ENCODE measurements around the gene BMPR1B.

BMPR1B gene

DNA sequence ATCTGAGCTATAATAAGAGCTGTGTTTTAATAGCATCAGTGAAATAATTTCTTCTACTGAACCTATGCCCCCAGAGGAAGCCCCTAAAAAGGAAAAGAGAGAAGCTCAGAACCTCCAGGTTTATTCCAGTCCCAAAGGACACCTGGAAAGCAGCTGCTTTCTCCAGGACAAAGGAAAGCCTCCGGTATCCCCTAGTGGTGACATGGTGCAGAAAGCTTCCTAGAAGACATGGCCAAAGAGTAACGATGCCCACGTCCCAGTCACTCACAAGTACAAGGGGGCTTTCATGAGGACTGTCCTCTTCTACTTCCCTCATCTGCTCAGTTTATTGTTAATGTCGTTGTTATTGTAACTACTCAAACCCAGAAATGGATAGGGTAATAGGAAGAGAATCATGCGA, 447.1 kb downstream of the BMPR1B start:
- POLR2A ChIA-PET, result no interaction called here
- TF ChIP-seq ZNF654 (tag by site-specific recombination; IDR thresholded peaks at IDR 0.05; ENCODE audit: low read depth), result peak; percentile 5; the same call in 1 of the 2 replicates
- TF ChIP-seq, protein P1, sequence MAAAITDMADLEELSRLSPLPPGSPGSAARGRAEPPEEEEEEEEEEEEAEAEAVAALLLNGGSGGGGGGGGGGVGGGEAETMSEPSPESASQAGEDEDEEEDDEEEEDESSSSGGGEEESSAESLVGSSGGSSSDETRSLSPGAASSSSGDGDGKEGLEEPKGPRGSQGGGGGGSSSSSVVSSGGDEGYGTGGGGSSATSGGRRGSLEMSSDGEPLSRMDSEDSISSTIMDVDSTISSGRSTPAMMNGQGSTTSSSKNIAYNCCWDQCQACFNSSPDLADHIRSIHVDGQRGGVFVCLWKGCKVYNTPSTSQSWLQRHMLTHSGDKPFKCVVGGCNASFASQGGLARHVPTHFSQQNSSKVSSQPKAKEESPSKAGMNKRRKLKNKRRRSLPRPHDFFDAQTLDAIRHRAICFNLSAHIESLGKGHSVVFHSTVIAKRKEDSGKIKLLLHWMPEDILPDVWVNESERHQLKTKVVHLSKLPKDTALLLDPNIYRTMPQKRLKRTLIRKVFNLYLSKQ (tag by site-specific recombination; IDR thresholded peaks at IDR 0.05; ENCODE audit: borderline replicate concordance), result no peak
- Histone ChIP-seq H3K9me3 (ENCODE audit: control insufficient read depth, insufficient read depth, low read depth, low read length) (no peaks in the 10 kb centered on the region), H3K4me1 (ENCODE audit: control insufficient read depth, insufficient read depth, low read length) (no peaks in the 10 kb centered on the region), H3K4me3 (ENCODE audit: low read depth, low read length) (no peak overlapping the region), H3K27ac (ENCODE audit: extremely low read depth, low read depth, low read length) (no peak overlapping the region), H3K36me3 (ENCODE audit: control insufficient read depth in 2 of 2, insufficient read depth in 1 of 2, low read length in 2 of 2) (peaks cover 0 to 4% of the 10 kb centered on the region in 2 experiments; a peak in 1 of 3 replicates)
- CTCF ChIA-PET, result interaction anchor here (0.8 to 1.6 kb wide), 4 partner anchors 9 to 40 kb away, joined by 3 to 7 read pairs (median 4); no protein-coding TSS in a partner anchor

All from HEK293 (cell line).